Left lung (tissue), 10 donors: Measurements from ENCODE around the gene C1QTNF8. TPM values are rescaled to one million over a fixed set of nuclear protein-coding genes. Genes with fewer than 3 reads are reported as not detected.

ENCODE experiments used
- ATAC-seq: fragments of 200-7000 bp; cut with Tn5 transposase; one replicate; pipeline ENCODE4 v1.9.1; 2020; ENCODE audit warnings: moderate library complexity
- DNase-seq, 4 donors: peaks; one replicate each; pipeline ENCODE4 v3.0.0-alpha.2; 2013 to 2020
- H3K27ac ChIP-seq, 2 donors: fragments of 200-600 bp; sonication (generic) in 1 of 2; one replicate each; pipeline versions ENCODE4 v1.5.0 to v1.8.0; 2020 to 2021
- H3K27me3 ChIP-seq, 2 donors: fragments of 200-600 bp; sonication (generic) in 1 of 2; one replicate each; pipeline versions ENCODE4 v1.5.0 to v1.8.0; 2020 to 2021
- H3K36me3 ChIP-seq, 2 donors: fragments of 200-600 bp; sonication (generic) in 1 of 2; one replicate each; pipeline versions ENCODE4 v1.5.0 to v1.8.0; 2020 to 2021
- H3K4me1 ChIP-seq, 2 donors: fragments of 200-600 bp; one replicate each; pipeline ENCODE4 v1.8.0; 2021
- H3K4me3 ChIP-seq, 2 donors: fragments of 200-600 bp; sonication (generic) in 1 of 2; one replicate each; pipeline versions ENCODE4 v1.5.0 to v1.8.0; 2020 to 2021; ENCODE audit warnings: mild to moderate bottlenecking in 1 of 2
- H3K9me3 ChIP-seq, 2 donors: fragments of 200-600 bp; sonication (generic) in 1 of 2; one replicate each; pipeline versions ENCODE4 v1.5.0 to v1.8.0; 2020 to 2021
- CTCF ChIP-seq, 2 donors: fragments of 200-600 bp; sonication (generic) in 1 of 2; IDR thresholded peaks; one replicate each; pipeline versions ENCODE4 v1.5.0 to v1.8.0; 2021; ENCODE audit warnings: antibody characterized with exemption in 2 of 2
- intact Hi-C, 2 donors: fragments of 100-400 bp; cut with DNase I; formaldehyde crosslinking; loops; one replicate each; pipeline versions ENCODE4 v1.11.2 to v1.14.2; 2022
- polyA plus RNA-seq, 6 donors: library from polyadenylated mRNA; unstranded; fragments of 120-200 nt; gene quantifications; one replicate each; pipeline ENCODE4 v1.2.1, GENCODE V29; 2013; ENCODE audit not compliant: insufficient read length in 6 of 6
- total RNA-seq, 2 donors: library from RNA; stranded (reverse); fragmentation: NEBNext Ultra II Directional; extraction: Animal tissue kit (Norgen Biotek cat#: 25700); gene quantifications; one replicate each; pipeline ENCODE4 v1.2.1, GENCODE V29; 2021
- donor health status: DM: no; HTN: yes; CAD: no.
- donor health status: DM: no; HTN: no; CAD: no.

The C1QTNF8 gene
- total and polyA plus RNA-seq, 8 donors = 0.10 to 0.23 (median 0.10) TPM; not detected in 5

- DNase-seq (no peak), ATAC-seq (no peak)
- TF ChIP-seq CTCF (IDR thresholded peaks at IDR 0.05) = no peak
- H3K4me1 ChIP-seq = no peaks in the 10 kb centered on the region
- H3K4me3 ChIP-seq = no peak overlapping the region
- no peak overlapping the region for H3K27ac ChIP-seq
- H3K36me3 ChIP-seq = no peaks in the 10 kb centered on the region
- H3K27me3 ChIP-seq = peaks cover 3 to 95% of the 10 kb centered on the region in 2 donors
- H3K9me3 ChIP-seq = no peaks in the 10 kb centered on the region
- intact Hi-C loops = no loop called here
These were observed 18.0 kb downstream of the C1QTNF8 start for GRCh38 chr16:1077877-1078578.

GRCh38 chr16:1076801-1077576 is 19.1 kb downstream of the C1QTNF8 start:
- H3K4me1 ChIP-seq = no peaks in the 10 kb centered on the region
- DNase-seq (no peak), ATAC-seq (no peak)
- no peaks in the 10 kb centered on the region for H3K36me3 ChIP-seq
- TF ChIP-seq CTCF (IDR thresholded peaks at IDR 0.05) = no peak
- H3K27me3 ChIP-seq = peaks cover 14 to 95% of the 10 kb centered on the region in 2 donors
- H3K9me3 ChIP-seq = no peaks in the 10 kb centered on the region
- H3K4me3 ChIP-seq = no peak overlapping the region
- intact Hi-C loops = no loop called here
- H3K27ac ChIP-seq = no peak overlapping the region

GRCh38 chr16:1075546-1075945 is 20.5 kb downstream of the C1QTNF8 start:
- no peak for ATAC-seq

GRCh38 chr16:1074379-1074649 is 21.7 kb downstream of the C1QTNF8 start:
- DNase-seq = no peak

More at GRCh38 chr16:1075546-1075945, 20.5 kb downstream of the C1QTNF8 start:
- TF ChIP-seq CTCF (IDR thresholded peaks at IDR 0.05) = no peak
- H3K27me3 ChIP-seq = peaks cover 26 to 95% of the 10 kb centered on the region in 2 donors
- no peaks in the 10 kb centered on the region for H3K36me3 ChIP-seq
- H3K27ac ChIP-seq = no peak overlapping the region
- H3K9me3 ChIP-seq = no peaks in the 10 kb centered on the region
- H3K4me1 ChIP-seq = no peaks in the 10 kb centered on the region
- H3K4me3 ChIP-seq = no peak overlapping the region
- DNase-seq = no peak
- intact Hi-C loops = no loop called here

More at GRCh38 chr16:1074379-1074649, 21.7 kb downstream of the C1QTNF8 start:
- Histone ChIP-seq H3K4me1 (no peaks in the 10 kb centered on the region), H3K9me3 (no peaks in the 10 kb centered on the region), H3K36me3 (no peaks in the 10 kb centered on the region), H3K4me3 (no peak overlapping the region), H3K27me3 (peaks cover 36 to 95% of the 10 kb centered on the region in 2 donors), H3K27ac (no peak overlapping the region)
- intact Hi-C loops = no loop called here
- TF ChIP-seq CTCF (IDR thresholded peaks at IDR 0.05) = no peak
- no peak for ATAC-seq
